ENCODE measurements around the gene CALML5.

- TF ChIP-seq, protein P1, sequence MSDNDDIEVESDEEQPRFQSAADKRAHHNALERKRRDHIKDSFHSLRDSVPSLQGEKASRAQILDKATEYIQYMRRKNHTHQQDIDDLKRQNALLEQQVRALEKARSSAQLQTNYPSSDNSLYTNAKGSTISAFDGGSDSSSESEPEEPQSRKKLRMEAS (IDR thresholded peaks at IDR 0.05) = no peak
- TF ChIP-seq ZNF274 (IDR thresholded peaks at IDR 0.05; ENCODE audit: low read depth, low read length) = no peak
- TF ChIP-seq CTCF (IDR thresholded peaks at IDR 0.05 in 2 of 3, conservative IDR thresholded peaks at IDR 0.05 in 1 of 3; ENCODE audit: borderline replicate concordance in 1 of 3, insufficient read depth in 1 of 3, low read depth in 2 of 3, low read length in 2 of 3) = no peak
These were observed 13.7 kb upstream of the CALML5 start for GRCh38 chr10:5512881-5513612.

Measured in HCT116 (cell line).